GM20431 (cell line): ENCODE measurements around the gene SERPINA9.
"Not testable (repeated sequence)": the region's sequence is repeated elsewhere in the genome, so short reads cannot be mapped to it uniquely, and the experiment has no call there.

Experiments used
- in situ Hi-C: fragments of 300-500 bp; cut with MseI, MboI; formaldehyde crosslinking; loops from one replicate; pipeline ENCODE4 v1.15.0; 2020; ENCODE audit warnings: low sequenced_read_pairs; ENCODE audit not compliant: unreplicated experiment

Gene SERPINA9

DNA sequence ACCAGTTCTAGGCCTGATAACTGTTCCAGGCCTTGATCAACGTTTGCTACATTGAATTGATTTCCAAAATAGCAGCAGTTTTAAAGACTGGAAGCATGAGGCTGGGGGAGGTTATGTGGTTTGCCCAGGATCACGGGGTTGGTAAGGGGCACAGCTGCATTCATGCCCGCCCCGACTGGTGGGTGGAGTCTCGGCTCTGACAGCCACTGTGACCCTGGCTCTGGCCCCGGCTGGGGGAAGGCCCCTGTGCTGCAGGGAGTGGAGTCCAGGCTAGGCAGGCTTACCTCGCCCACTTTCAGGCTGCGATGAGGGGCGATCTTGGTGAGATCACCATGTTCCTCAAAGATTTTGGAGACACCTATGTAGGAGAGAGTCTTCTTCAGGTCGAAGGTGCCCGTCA is 13.3 kb upstream of the SERPINA9 start:
- in situ Hi-C loops = no loop called here

DNA sequence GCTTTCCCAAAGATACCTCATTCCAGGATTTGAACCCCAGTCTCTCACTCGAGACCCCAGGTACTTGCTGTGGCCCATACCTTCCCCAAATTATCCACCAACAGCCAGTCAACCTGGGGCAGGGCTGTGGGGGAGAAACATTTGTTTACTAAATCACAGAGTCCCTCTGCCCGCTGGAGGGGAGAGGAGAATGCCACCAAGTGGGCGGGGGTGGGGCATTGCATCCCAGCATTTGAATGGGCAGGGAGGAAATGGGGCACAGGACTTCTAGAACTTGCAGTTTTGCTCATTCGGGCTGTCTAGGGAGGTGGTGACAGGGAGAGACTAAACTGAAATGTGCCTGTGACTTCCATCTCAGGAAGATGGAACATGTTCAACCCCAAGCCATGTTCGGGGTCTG is 10.9 kb upstream of the SERPINA9 start:
- in situ Hi-C loops = no loop called here

DNA sequence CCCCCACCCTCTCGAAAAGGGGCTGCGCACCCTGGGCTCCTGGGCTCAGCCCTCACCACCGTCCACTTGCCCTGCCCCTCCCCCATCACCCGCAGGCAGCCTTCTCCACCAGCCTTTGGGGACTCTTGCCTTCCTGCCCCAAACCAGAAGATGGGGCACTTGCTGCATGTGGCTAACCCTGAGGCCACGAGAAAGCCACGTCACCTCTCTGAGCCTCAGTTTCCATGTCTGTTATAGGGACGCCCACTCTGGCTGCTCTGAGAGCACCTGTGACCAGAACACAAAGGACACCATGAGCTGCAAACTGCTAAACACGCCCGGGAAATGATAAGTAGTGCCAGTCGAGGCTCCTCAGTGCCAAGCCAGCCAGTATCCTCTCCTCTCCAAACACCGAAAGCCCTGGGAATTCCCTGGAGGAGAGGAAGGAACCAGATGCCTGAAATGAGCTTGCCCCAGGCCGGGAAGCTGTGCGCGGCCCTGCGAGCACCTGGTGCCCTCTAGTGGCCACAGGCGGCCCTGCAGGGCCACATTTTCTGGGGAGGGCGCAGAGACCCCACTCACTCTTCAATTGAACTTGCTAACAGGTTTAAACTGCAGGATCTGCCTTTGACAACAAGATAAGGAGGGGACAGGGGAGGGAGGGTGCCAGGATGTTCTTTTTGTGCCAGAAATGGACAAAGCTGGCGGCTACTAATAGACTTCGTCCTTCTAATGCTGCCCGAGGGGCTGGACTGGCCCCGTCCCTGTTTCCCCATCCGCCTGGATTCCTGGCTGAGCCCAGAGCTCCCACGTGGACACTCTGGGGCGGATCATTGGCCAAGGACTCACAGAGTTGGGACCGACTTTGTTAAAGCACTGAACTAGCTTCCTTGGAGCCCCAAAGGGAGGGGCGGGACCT is 10.2 kb upstream of the SERPINA9 start:
- in situ Hi-C loops = no loop called here

DNA sequence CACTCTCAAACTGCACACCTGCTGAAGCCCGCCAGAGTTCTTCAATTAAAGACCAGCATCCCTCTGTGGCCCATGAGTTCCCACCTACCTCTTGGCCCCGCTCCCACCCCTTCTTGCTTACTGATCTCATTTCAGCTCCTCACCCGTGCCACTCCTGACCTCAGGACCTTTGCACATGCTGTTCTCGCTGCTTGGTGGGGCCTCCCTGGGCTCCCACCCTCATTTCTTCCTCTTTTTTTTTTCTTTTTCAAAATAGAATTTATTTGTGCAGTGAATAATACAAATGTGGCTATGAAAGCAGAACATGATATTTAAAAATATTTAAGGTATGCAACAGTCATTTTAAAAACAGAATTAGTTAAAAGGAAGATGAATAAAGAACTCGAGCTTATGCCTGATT is 8.5 kb upstream of the SERPINA9 start:
- in situ Hi-C loops = no loop called here

DNA sequence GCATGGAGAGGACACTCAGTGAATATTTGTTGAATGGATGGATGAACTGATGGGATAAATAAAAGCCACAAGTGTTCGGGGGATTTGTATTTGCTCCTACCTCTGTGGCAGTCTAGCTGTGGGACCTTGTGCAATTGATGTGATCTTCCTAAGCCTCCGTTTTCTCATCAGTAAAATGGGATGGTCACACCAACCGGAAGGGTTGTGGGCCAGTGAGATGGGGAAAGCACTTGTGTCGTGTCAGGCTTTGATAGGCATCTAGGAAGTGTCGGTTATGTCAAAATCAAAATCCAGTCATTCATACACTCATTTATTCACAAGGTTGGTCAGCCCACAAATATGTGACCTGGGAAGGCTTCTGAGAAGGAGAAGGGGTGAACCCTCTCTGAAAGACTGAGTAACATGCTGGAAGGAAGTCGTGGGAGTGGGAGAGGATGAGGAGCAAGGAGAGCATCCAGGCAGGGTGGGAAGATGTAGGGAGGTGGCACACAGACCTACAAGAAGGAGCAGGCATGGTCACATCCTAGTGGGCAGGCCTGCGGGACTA is 7.8 kb upstream of the SERPINA9 start:
- in situ Hi-C loops = no loop called here

DNA sequence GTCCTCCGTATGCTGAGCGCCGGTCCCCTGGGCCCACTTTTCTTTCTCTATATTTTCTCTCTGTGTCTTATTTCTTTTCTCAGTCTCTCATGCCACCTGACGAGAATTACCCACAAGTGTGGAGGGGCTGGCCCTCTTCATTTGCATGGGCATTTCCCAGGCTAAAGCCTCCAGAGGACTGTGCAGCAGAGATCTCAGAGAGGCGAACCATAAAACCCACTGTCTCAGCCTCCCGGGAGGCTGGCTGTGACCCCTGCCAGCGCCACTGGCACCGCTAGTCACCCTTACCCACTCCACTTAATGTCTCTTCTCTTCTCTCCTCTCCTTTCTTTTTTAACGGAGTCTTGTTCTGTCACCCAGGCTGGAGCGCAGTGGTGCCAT is 7.1 kb upstream of the SERPINA9 start:
- in situ Hi-C loops = no loop called here

GRCh38 chr14:94482132-94483070 is 6.4 kb upstream of the SERPINA9 start:
- in situ Hi-C loops = not testable (repeated sequence)

GRCh38 chr14:94481468-94482131 is 5.6 kb upstream of the SERPINA9 start:
- in situ Hi-C loops = no loop called here

- in situ Hi-C loops = no loop called here
Measured at GRCh38 chr14:94480809-94481208, 4.8 kb upstream of the SERPINA9 start.

- in situ Hi-C loops = no loop called here
Measured at GRCh38 chr14:94478420-94478819, 2.4 kb upstream of the SERPINA9 start.

GRCh38 chr14:94474581-94475031 is 1.4 kb downstream of the SERPINA9 start:
- in situ Hi-C loops = no loop called here

DNA sequence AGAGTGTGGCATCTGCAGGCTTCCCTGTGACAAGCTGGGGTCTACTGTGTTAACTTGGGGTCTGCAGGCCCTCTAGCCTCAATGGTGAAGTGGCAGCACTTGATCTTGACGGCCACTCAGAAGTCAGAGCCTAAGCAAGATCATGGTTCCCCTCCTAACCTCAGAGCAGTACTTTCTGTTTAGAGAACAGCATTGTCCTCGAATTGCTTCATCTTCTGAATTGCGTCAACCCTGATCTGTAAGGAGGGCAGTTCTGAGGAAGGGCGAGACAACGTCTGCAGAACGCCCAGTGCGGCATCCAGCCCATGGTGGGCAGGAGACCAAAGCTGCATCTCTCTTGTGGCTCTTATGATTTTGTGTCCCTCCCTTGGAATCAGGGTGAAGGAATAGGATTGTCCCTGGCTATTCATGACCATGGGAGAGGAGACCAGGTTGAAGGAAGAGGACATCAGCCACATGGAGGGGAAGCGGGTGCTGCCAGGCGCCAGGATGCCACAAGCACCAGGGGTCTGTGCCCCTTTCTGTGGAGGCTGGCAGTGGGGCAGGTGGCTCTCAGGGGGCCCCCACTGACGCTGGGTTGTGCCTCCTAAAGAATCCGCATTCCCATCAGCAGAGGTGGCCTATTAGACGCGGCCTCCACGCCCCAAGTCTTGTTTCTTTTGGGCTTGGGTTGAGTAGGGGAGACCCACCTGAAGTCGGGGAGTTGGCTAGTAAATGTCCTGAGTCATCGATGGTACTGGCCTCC is 2.2 kb downstream of the SERPINA9 start:
- in situ Hi-C loops = no loop called here

DNA sequence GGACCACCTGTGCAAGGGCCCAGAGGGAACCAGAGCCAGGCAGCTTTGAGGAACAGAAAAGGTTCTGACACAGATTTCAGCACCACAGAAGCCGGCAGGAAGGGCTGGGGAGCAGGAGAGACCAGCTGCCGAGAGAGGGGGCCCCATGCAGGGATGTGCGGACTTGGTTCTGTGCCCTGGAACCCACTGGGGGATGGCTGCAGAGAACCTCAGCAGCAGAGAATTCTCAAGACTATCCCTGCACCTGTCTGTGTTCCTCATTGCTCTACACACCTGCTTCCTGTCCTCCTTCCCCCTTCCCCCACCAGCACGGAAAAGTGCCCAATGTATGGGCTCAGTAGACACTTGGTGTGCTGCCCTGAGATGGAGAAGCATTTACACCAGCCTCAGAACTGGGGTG is 3.2 kb downstream of the SERPINA9 start:
- in situ Hi-C loops = no loop called here

- in situ Hi-C loops = no loop called here
Measured at GRCh38 chr14:94471045-94471444, 5.0 kb downstream of the SERPINA9 start.

- in situ Hi-C loops = no loop called here
Measured at GRCh38 chr14:94470311-94470710, 5.7 kb downstream of the SERPINA9 start.

DNA sequence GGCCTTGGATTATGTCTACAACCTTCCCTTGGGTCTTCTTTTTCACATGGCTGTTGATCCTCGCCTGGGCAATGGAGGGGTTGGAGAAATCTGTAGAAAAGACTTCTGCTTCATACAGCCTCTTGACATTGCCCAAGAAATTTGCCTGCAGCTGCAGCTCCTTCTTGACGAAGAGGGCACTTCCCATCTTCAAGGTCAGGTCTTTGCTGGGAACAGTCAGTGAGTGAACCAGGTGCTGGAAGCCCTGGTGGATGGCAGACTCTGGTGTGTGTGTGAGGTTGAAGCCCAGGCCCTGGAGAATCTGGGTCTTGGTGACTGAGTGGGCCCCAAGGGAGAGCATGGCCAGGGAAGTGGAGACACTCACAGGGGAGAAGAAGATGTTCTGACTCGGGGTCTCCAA is 6.7 kb downstream of the SERPINA9 start:
- in situ Hi-C loops = no loop called here

GRCh38 chr14:94467728-94468520 is 8.1 kb downstream of the SERPINA9 start:
- in situ Hi-C loops = no loop called here

- in situ Hi-C loops = no loop called here
Measured at GRCh38 chr14:94466706-94467370, 9.2 kb downstream of the SERPINA9 start.
